ENCODE results near the gene TLE5.

Gene TLE5

GRCh38 chr19:3061182-3062161 is 823 bp downstream of the TLE5 start:
- Histone ChIP-seq H3K27ac (replicated peaks; ENCODE audit: low read length) (no peak overlapping the region), H3K79me1 (ENCODE audit: low read depth, low read length) (no peaks in the 10 kb centered on the region)
- DNase-seq (ENCODE audit: low spot score), result no peak

GRCh38 chr19:3060857-3061181 is 1.5 kb downstream of the TLE5 start:
- H3K27me3 ChIP-seq (ENCODE audit: control insufficient read depth in 3 of 3, insufficient read depth in 3 of 3, low read depth in 1 of 3, low read length in 3 of 3), result peaks cover 0 to 14% (median 12%) of the 10 kb centered on the region in 3 experiments
- DNase-seq (ENCODE audit: low spot score), result no peak
- no peak overlapping the region for H4K8ac ChIP-seq (ENCODE audit: low read depth, low read length)
- no peak overlapping the region for H3K4ac ChIP-seq (ENCODE audit: low read length)
- H3K9me3 ChIP-seq (replicated peaks in 1 of 2; ENCODE audit: control insufficient read depth in 2 of 2, insufficient read depth in 1 of 2, low read depth in 1 of 2, low read length in 2 of 2), result peaks cover 0 to 1% of the 10 kb centered on the region in 2 donors
- H3K4me2 ChIP-seq (ENCODE audit: insufficient read depth, low read length, poor library complexity, severe bottlenecking), result peak overlapping the region; percentile 66
- H4K91ac ChIP-seq (ENCODE audit: low read depth, low read length, poor library complexity), result no peak overlapping the region
- peak overlapping the region; percentile 6 for H3K14ac ChIP-seq (ENCODE audit: low read length)
- H2BK12ac ChIP-seq (ENCODE audit: low read length), result no peak overlapping the region
- H3K79me1 ChIP-seq (ENCODE audit: low read depth, low read length), result no peaks in the 10 kb centered on the region
- H2BK15ac ChIP-seq (ENCODE audit: low read length), result peak overlapping the region; percentile 81
- H2BK120ac ChIP-seq (ENCODE audit: low read depth, low read length), result no peak overlapping the region
- H3K18ac ChIP-seq (ENCODE audit: low read length), result peak overlapping the region; percentile 95
- H3K27ac ChIP-seq (replicated peaks; ENCODE audit: low read length), result no peak overlapping the region
- WGBS, 2 donors (ENCODE audit: extremely low coverage in 2 of 2, insufficient read length in 2 of 2, insufficient replicate concordance in 1 of 2), result no CpG with 5 or more reads among the region's 4 CpGs
- no peak overlapping the region for H2AFZ ChIP-seq (ENCODE audit: low read length)
- peaks cover 0 to 15% of the 10 kb centered on the region in 2 donors for H3K4me1 ChIP-seq (ENCODE audit: control insufficient read depth in 2 of 2, insufficient read depth in 1 of 2, low read depth in 1 of 2, low read length in 2 of 2)
- H2BK5ac ChIP-seq (ENCODE audit: low read length), result no peak overlapping the region
- peak overlapping the region; percentile 66 to 84 for H3K4me3 ChIP-seq (ENCODE audit: low read length in 2 of 2)
- peaks cover 7 to 45% of the 10 kb centered on the region in 2 donors for H3K36me3 ChIP-seq (replicated peaks in 1 of 2; ENCODE audit: control insufficient read depth in 2 of 2, insufficient read depth in 2 of 2, low read length in 2 of 2)
- H3K23ac ChIP-seq (ENCODE audit: low read depth, low read length, poor library complexity), result peak overlapping the region; percentile 80
- peak overlapping the region; percentile 92 for H2AK5ac ChIP-seq (ENCODE audit: low read depth, low read length)
- H3K9ac ChIP-seq (ENCODE audit: low read depth, low read length, poor library complexity), result no peak overlapping the region

More at GRCh38 chr19:3061182-3062161, 823 bp downstream of the TLE5 start:
- Histone ChIP-seq H3K36me3 (replicated peaks in 1 of 2; ENCODE audit: control insufficient read depth in 2 of 2, insufficient read depth in 2 of 2, low read length in 2 of 2) (peaks cover 7 to 42% of the 10 kb centered on the region in 2 donors), H2BK15ac (ENCODE audit: low read length) (peak overlapping the region; percentile 81), H3K23ac (ENCODE audit: low read depth, low read length, poor library complexity) (peak overlapping the region; percentile 80), H3K4me3 (ENCODE audit: low read length in 2 of 2) (peak overlapping the region; percentile 66 to 84), H4K8ac (ENCODE audit: low read depth, low read length) (no peak overlapping the region), H3K14ac (ENCODE audit: low read length) (peak overlapping the region; percentile 6), H3K4me1 (ENCODE audit: control insufficient read depth in 2 of 2, insufficient read depth in 1 of 2, low read depth in 1 of 2, low read length in 2 of 2) (peaks cover 0 to 11% of the 10 kb centered on the region in 2 donors), H3K9ac (ENCODE audit: low read depth, low read length, poor library complexity) (peak overlapping the region; percentile 44), H3K9me3 (replicated peaks in 1 of 2; ENCODE audit: control insufficient read depth in 2 of 2, insufficient read depth in 1 of 2, low read depth in 1 of 2, low read length in 2 of 2) (peaks cover 0 to 1% of the 10 kb centered on the region in 2 donors), H4K91ac (ENCODE audit: low read depth, low read length, poor library complexity) (no peak overlapping the region), H2AFZ (ENCODE audit: low read length) (peak overlapping the region; percentile 80), H2BK5ac (ENCODE audit: low read length) (no peak overlapping the region), H3K27me3 (ENCODE audit: control insufficient read depth in 3 of 3, insufficient read depth in 3 of 3, low read depth in 1 of 3, low read length in 3 of 3) (peaks cover 0 to 17% (median 12%) of the 10 kb centered on the region in 3 experiments), H2BK120ac (ENCODE audit: low read depth, low read length) (no peak overlapping the region), H3K18ac (ENCODE audit: low read length) (peak overlapping the region; percentile 95), H3K4ac (ENCODE audit: low read length) (no peak overlapping the region), H2BK12ac (ENCODE audit: low read length) (no peak overlapping the region), H3K4me2 (ENCODE audit: insufficient read depth, low read length, poor library complexity, severe bottlenecking) (peak overlapping the region; percentile 66), H2AK5ac (ENCODE audit: low read depth, low read length) (peak overlapping the region; percentile 92)
- no CpG with 5 or more reads among the region's 88 CpGs for WGBS, 2 donors (ENCODE audit: extremely low coverage in 2 of 2, insufficient read length in 2 of 2, insufficient replicate concordance in 1 of 2)

GRCh38 chr19:3059653-3060052 is 2.6 kb downstream of the TLE5 start:
- Histone ChIP-seq H2BK120ac (ENCODE audit: low read depth, low read length) (no peak overlapping the region), H3K4me3 (ENCODE audit: low read length in 2 of 2) (peak overlapping the region in 1 of 2 donors; percentile 34), H3K14ac (ENCODE audit: low read length) (no peak overlapping the region), H2BK12ac (ENCODE audit: low read length) (no peak overlapping the region), H3K27me3 (ENCODE audit: control insufficient read depth in 3 of 3, insufficient read depth in 3 of 3, low read depth in 1 of 3, low read length in 3 of 3) (peaks cover 0 to 12% (median 12%) of the 10 kb centered on the region in 3 experiments), H3K23ac (ENCODE audit: low read depth, low read length, poor library complexity) (peak overlapping the region; percentile 40), H3K4me2 (ENCODE audit: insufficient read depth, low read length, poor library complexity, severe bottlenecking) (no peak overlapping the region), H3K9ac (ENCODE audit: low read depth, low read length, poor library complexity) (no peak overlapping the region), H3K36me3 (replicated peaks in 1 of 2; ENCODE audit: control insufficient read depth in 2 of 2, insufficient read depth in 2 of 2, low read length in 2 of 2) (peaks cover 13 to 57% of the 10 kb centered on the region in 2 donors), H4K91ac (ENCODE audit: low read depth, low read length, poor library complexity) (no peak overlapping the region), H3K9me3 (replicated peaks in 1 of 2; ENCODE audit: control insufficient read depth in 2 of 2, insufficient read depth in 1 of 2, low read depth in 1 of 2, low read length in 2 of 2) (peaks cover 0 to 3% of the 10 kb centered on the region in 2 donors), H4K8ac (ENCODE audit: low read depth, low read length) (no peak overlapping the region), H3K18ac (ENCODE audit: low read length) (peak overlapping the region; percentile 9), H3K27ac (replicated peaks; ENCODE audit: low read length) (no peak overlapping the region), H2AFZ (ENCODE audit: low read length) (no peak overlapping the region), H2BK15ac (ENCODE audit: low read length) (no peak overlapping the region), H2AK5ac (ENCODE audit: low read depth, low read length) (peak overlapping the region; percentile 14), H3K4me1 (ENCODE audit: control insufficient read depth in 2 of 2, insufficient read depth in 1 of 2, low read depth in 1 of 2, low read length in 2 of 2) (peaks cover 0 to 19% of the 10 kb centered on the region in 2 donors), H3K79me1 (ENCODE audit: low read depth, low read length) (no peaks in the 10 kb centered on the region), H3K4ac (ENCODE audit: low read length) (no peak overlapping the region), H2BK5ac (ENCODE audit: low read length) (no peak overlapping the region)
- no peak for DNase-seq (ENCODE audit: low spot score)
- no CpG with 5 or more reads among the region's 16 CpGs for WGBS, 2 donors (ENCODE audit: extremely low coverage in 2 of 2, insufficient read length in 2 of 2, insufficient replicate concordance in 1 of 2)

DNA sequence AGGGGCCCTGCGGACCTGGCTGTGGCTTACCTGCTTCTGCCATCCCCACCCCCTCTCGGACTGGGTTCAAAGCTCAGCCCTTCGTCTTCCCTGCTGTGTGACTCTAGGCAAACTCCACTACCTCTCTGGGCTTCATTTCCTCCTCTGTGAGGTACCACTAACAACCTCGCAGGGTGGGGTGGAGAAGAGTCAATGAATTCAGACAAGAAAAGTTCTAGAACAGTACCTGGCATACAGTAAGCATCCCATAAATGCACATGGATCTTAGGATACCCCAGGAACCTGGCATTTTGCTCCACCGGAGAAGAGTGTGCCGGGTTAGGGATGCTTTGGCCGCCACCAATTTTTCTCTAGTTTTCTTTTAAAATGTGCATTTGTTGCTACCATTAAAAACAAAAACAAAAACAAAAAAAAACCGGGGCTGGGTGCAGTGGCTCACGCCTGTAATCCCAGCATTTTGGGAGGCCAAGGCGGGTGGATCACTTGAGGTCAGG is 3.4 kb downstream of the TLE5 start:
- no peak overlapping the region for H4K8ac ChIP-seq (ENCODE audit: low read depth, low read length)
- peaks cover 13 to 65% of the 10 kb centered on the region in 2 donors for H3K36me3 ChIP-seq (replicated peaks in 1 of 2; ENCODE audit: control insufficient read depth in 2 of 2, insufficient read depth in 2 of 2, low read length in 2 of 2)
- no peak overlapping the region for H3K4ac ChIP-seq (ENCODE audit: low read length)
- no peaks in the 10 kb centered on the region for H3K79me1 ChIP-seq (ENCODE audit: low read depth, low read length)
- H3K4me2 ChIP-seq (ENCODE audit: insufficient read depth, low read length, poor library complexity, severe bottlenecking), result no peak overlapping the region
- peaks cover 0 to 12% (median 7%) of the 10 kb centered on the region in 3 experiments for H3K27me3 ChIP-seq (ENCODE audit: control insufficient read depth in 3 of 3, insufficient read depth in 3 of 3, low read depth in 1 of 3, low read length in 3 of 3)
- H3K23ac ChIP-seq (ENCODE audit: low read depth, low read length, poor library complexity), result no peak overlapping the region
- H2BK5ac ChIP-seq (ENCODE audit: low read length), result no peak overlapping the region
- no peak overlapping the region for H2BK12ac ChIP-seq (ENCODE audit: low read length)
- H4K91ac ChIP-seq (ENCODE audit: low read depth, low read length, poor library complexity), result no peak overlapping the region
- no peak overlapping the region for H3K18ac ChIP-seq (ENCODE audit: low read length)
- H3K27ac ChIP-seq (replicated peaks; ENCODE audit: low read length), result no peak overlapping the region
- peak overlapping the region; percentile 50 for H3K9ac ChIP-seq (ENCODE audit: low read depth, low read length, poor library complexity)
- H3K4me1 ChIP-seq (ENCODE audit: control insufficient read depth in 2 of 2, insufficient read depth in 1 of 2, low read depth in 1 of 2, low read length in 2 of 2), result peaks cover 2 to 19% of the 10 kb centered on the region in 2 donors
- no peak overlapping the region for H3K4me3 ChIP-seq (ENCODE audit: low read length in 2 of 2)
- H2BK120ac ChIP-seq (ENCODE audit: low read depth, low read length), result no peak overlapping the region
- peaks cover 0 to 3% of the 10 kb centered on the region in 2 donors for H3K9me3 ChIP-seq (replicated peaks in 1 of 2; ENCODE audit: control insufficient read depth in 2 of 2, insufficient read depth in 1 of 2, low read depth in 1 of 2, low read length in 2 of 2)
- no peak overlapping the region for H2BK15ac ChIP-seq (ENCODE audit: low read length)
- no peak for DNase-seq (ENCODE audit: low spot score)
- no peak overlapping the region for H2AFZ ChIP-seq (ENCODE audit: low read length)
- H3K14ac ChIP-seq (ENCODE audit: low read length), result no peak overlapping the region
- WGBS, 2 donors (ENCODE audit: extremely low coverage in 2 of 2, insufficient read length in 2 of 2, insufficient replicate concordance in 1 of 2), result no CpG with 5 or more reads among the region's 10 CpGs
- peak overlapping the region; percentile 18 for H2AK5ac ChIP-seq (ENCODE audit: low read depth, low read length)

Measured in neuronal stem cell (in vitro differentiated cells).